Suppressor macrophage treated with lipopolysaccharide for 1 hour (primary cell): ENCODE results near the gene KCTD17.

Experiments
- DNase-seq, 3 donors: peaks; one replicate each; pipeline ENCODE4 v3.0.0-alpha.2; 2020 to 2022

KCTD17 gene

DNA sequence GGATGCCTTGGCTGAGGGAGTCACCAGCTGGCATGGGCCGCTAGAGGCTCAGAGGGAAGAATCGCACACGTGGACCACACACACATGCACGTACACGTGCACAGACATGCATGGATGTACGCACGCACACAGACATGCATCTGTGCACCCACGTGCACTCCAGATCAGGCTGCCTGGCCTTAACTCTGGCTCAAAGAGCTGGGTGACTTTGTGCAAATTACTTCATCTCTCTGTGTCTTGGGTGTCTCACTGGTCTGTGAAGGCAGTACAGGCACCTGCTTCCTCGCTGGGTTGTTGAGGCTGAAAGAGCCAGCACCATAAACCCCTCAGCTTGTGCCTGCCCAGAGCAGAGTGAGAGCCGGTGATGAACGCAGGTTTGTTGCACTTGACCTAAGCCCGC is 29.3 kb downstream of the KCTD17 start:
- no peak for DNase-seq

DNA sequence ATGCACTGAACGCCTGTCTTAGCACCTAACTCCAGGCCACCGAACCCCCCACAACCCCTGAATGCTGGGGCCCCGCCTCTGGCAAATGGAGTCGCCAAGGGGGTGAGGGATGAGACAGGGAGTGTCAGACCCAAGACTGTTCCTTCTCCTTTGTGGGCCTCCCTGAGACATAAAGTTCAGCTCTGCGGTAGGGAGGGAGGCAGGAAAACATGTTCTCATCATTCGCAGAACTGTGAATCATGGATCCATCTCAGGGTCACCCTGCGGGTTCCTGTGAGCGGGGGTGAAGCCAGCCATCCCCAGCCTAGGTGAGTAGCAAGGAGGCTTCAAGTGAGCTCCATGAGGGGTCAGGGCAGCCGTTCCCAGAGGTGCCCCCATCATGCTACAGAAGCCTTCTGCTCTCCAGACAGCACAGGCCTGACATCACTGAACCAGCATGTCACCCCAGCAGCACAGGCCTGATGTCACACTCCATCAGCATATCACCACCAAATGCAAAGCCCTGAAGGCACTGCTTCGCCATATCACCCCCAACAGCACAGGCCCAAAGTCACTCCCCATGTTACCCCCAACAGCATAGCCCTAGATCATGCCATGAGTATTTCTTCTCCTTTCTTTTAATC is 30.8 kb downstream of the KCTD17 start:
- DNase-seq = no peak

- DNase-seq = no peak
Measured at GRCh38 chr22:37083914-37084313, 32.4 kb downstream of the KCTD17 start.

- no peak for DNase-seq
Measured at GRCh38 chr22:37084385-37084784, 32.8 kb downstream of the KCTD17 start.

DNA sequence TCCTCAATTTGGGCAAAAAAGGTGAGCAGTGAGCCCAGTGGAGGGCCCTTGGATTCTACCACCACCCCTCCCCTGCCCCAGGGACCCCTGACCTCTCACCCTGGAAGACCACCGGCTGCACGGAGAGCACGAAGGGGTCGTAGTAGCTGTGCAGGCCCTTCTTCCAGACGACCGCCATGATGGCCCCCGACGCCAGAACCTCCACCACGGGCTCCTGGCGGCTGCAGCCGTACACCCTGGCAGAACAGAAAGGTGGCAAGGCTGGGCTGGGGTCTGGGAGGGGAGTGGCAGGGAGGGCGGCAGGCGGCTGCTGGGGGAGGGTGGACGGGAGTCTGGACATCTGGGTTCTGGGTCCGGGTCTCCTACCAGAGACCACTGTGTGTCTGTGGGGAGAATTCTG is 34.6 kb downstream of the KCTD17 start:
- DNase-seq = no peak

GRCh38 chr22:37088108-37088605 is 36.6 kb downstream of the KCTD17 start:
- no peak for DNase-seq

DNA sequence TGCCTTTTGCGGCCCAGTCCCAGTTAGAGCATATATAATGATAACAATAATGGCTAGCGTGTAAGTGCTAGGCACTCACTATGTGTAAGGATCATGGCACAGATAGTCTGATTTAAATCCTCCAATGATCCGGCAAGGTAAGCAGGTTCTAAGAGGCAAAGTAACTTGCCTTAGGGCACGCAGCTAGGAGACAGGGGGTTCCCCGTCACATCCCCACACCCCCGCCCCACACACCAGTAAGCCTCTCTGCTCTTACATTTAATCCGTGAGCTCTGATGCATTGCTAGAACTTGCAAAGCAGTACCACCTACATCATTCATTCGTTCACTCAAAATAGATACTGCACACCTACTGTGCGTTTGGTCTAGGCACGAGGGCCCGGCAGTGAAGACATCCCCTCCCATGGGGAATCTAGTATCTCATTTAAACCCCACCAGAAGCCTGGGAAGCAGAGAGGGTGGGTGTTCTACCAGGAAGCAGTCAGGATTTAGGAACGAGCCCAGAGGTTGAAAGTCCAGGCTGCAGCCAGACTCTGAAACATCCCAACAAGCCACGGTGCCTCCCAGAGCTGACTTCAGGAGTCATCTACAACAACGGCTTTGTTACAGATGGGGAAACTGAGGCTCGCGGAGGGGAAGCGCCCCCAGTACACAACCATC is 37.3 kb downstream of the KCTD17 start:
- DNase-seq = no peak

DNA sequence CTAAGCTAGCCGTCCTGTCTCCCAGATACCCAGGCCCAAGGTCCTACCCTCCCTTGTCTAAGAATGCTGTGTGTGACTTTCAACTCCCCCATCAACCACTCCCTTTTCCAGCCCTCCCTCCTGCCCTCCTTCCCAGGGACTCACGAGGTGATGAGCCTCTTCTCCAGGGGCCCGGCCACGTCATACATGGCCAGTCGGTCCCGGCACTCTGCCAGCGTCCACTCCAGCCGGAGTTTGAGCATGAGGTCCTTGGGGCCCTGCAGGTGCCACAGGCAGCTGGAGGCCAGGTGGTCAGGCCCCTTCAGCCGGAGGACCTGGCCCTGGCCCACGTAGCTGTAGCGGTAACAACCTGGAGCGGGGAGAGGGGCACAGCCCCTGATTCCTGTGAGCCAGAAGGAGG is 37.9 kb downstream of the KCTD17 start:
- DNase-seq = no peak

DNA sequence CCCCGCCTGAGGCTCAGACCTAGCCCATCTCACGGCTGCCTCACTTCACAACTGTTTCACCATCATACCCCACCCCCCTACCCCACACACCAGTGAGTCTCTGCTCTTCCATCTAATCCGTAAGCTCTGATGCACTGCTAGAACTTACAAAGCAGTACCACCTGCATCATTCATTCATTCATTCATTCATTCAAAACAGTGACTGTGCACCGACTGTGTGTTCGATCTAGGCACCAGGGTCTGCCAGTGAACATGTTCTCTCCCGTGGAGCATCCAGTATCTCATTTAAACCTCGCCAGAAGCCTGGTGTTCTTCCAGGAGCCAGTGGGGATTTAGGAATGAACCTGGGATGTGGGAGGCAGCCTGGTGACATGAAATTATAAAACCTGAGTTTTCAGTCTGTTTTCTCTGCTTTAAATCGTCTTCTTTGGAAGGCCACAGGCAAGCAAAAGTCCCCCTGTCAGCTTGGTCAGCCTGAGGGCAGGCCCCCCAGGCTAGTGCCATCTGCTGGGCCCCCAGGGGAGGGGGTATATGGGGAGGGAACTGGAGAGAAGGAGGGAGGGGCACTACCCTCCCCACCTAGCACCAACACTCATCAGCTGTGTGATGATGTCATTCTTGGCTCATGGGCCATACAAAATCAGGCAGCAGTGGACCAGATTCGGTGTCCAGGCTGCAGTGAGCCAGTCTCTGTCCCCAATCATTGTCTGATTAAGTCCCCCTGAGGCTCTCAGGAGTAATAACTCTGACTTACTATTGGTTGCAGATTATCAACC is 39.6 kb downstream of the KCTD17 start:
- no peak for DNase-seq

- no peak for DNase-seq
Measured at GRCh38 chr22:37091994-37092393, 40.5 kb downstream of the KCTD17 start.

GRCh38 chr22:37092997-37093396 is 41.5 kb downstream of the KCTD17 start:
- DNase-seq = no peak

- DNase-seq = no peak
Measured at GRCh38 chr22:37094239-37094638, 42.7 kb downstream of the KCTD17 start.

DNA sequence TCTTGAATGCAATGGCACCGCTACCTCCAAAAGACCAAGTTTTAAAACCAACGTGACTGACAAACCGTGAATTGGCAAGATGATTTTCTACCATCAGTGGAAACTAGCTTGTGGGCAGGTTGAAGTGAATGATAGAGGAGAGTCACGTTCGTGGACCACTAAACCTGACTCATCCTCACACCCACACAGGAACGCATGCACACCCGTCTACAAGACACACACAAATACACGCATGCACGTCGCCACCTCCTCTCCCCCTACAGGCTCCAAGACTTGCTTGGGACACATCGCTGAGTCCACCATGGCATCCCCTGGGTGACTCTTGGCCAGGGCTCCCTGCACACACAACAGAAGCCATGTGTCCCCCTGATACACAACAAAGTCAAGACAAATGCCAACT is 43.6 kb downstream of the KCTD17 start:
- no peak for DNase-seq

- no peak for DNase-seq
Measured at GRCh38 chr22:37097346-37097745, 45.8 kb downstream of the KCTD17 start.

GRCh38 chr22:37098976-37099591 is 47.5 kb downstream of the KCTD17 start:
- no peak for DNase-seq

DNA sequence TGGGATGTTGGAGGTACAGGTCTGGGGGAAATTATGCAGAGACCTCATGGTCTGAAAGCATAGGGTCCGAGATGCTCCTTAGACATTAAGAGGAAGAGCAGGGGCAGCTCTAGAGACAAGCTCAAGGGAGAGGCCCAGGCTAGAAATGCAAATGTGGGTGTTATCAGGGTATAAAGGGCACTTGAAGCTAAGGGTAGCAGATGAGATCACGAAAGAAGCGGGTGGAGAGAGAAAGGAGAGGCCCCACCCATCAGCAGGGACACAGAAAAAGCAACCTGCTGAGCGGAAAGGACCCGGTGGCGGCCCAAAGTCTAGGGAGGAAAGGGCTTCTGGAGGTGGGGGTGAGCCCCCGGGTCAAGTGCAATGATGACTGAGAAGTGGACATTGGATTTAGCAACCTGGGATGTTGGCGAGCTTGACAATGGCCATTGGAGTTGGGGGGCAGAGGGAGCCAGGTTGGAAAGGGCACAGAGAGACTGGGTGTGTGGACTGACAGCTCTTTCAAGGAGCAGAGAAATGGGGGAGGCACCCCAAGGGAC is 49.1 kb downstream of the KCTD17 start:
- no peak for DNase-seq

DNA sequence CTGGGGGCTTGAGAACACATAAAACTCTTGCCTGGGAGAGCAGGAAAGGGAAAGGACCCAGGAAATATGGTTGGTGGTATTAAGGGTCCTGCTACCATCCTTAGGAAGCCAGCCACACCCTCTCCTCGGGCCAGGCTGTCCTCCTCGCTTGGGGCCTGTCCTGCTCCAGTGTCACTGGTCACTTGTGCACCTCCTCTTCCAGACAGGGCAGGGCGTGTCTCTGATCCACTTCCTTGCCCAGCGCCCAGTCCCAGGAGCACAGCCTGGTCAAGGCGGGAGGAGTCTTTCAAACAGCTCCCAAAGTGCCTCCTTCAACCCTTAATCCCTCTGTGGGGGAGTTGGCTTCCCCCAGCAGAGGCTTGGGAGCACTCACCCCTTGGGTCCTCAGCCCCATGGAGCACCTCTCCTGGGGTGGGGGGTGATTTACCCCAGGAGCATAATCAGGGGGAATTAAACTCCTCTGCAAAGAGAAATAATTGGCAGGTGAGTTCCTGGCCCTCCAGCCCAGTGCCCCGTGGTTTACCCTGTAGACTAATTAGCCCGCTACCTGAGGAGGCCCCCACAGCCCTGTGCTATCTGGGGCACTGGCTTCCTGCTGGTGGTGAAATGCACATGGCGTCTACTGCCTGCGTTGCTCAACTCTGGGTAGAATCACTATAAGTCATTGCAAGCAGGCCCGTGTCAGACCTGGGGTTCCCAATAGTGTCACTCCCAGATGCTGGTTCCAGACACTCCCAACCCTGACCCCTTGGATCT is 49.9 kb downstream of the KCTD17 start:
- DNase-seq = no peak

DNA sequence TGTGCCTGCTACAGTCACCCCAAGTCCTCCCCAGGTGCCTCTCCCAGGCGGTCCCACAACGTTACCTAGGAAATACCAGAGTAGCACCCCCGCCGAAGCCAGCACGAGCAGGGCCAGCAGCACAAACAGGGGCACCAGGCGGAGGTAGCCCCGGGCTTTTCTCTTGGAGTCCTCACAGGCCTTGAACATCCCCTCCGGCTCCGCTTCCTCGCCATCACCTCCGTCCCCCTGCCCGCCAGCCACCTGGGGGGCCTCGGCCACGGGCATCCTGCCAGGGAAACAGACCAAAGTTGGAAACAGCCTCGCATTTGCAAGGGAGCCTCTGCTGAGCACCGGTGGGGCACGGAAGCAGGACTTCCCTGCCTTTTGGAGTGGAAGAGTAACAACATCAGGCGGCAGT is 51.6 kb downstream of the KCTD17 start:
- DNase-seq = no peak

GRCh38 chr22:37103656-37104452 is 52.3 kb downstream of the KCTD17 start:
- no peak for DNase-seq

GRCh38 chr22:37105154-37105553 is 53.6 kb downstream of the KCTD17 start:
- DNase-seq = no peak

DNA sequence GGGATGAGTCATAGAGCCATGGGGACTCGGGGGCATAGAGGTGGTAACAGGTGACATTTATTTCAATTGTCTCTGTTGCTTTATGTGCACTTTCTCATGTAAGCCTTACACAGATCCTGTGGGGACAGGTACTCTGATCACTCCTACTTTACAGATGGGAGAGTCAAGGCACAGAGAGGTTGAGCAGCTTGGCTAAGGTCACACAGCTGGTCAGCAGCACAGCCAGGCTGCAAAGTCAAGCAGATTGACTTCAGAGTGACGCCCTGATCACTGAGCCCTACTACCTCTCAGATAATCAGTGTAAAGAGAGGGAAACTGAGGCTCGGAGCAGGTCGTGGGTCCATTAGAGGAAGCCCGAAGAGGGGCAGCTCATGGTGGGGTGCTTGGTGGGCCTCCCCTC is 54.4 kb downstream of the KCTD17 start:
- no peak for DNase-seq
